ENCODE results near the gene HPS3.

DNA sequence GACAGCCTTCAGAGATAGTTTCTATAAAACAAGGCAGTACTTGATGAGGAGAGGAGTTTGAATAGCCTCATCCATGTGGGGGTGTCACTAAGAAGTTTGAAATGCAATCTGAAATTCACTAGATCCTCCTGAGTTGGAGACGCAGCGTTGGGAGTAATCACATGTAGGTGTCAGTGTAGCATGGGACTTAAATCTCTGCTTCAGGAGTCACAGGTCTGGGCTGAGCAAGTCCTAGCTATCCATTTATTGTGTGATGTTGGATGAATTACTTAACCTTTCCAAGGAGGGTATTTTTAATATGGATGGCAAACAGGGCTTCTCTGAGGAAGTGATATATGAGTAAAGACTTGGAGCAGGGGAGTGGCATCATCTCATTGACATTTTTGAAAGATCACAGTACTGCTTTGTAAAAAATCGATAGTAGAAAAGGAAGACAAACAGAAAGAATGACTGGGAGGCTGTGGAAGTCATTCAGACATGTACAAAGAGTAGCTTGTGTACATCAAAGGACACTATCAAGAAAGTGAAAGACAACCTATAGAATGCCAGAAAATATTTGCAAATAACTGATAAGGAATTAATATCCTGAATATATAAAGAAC lies 75.1 kb downstream of the HPS3 start:
- TF ChIP-seq CTCF (IDR thresholded peaks at IDR 0.05) (no peak), POLR2AphosphoS5 (IDR thresholded peaks at IDR 0.05; ENCODE audit: low read depth, low read length) (no peak), SIN3A (IDR thresholded peaks at IDR 0.05; ENCODE audit: borderline replicate concordance, insufficient read depth, low read depth, low read length) (no peak), TCF7L2 (IDR thresholded peaks at IDR 0.05; ENCODE audit: low read depth, low read length) (no peak)
- TF ChIP-seq, protein P1, sequence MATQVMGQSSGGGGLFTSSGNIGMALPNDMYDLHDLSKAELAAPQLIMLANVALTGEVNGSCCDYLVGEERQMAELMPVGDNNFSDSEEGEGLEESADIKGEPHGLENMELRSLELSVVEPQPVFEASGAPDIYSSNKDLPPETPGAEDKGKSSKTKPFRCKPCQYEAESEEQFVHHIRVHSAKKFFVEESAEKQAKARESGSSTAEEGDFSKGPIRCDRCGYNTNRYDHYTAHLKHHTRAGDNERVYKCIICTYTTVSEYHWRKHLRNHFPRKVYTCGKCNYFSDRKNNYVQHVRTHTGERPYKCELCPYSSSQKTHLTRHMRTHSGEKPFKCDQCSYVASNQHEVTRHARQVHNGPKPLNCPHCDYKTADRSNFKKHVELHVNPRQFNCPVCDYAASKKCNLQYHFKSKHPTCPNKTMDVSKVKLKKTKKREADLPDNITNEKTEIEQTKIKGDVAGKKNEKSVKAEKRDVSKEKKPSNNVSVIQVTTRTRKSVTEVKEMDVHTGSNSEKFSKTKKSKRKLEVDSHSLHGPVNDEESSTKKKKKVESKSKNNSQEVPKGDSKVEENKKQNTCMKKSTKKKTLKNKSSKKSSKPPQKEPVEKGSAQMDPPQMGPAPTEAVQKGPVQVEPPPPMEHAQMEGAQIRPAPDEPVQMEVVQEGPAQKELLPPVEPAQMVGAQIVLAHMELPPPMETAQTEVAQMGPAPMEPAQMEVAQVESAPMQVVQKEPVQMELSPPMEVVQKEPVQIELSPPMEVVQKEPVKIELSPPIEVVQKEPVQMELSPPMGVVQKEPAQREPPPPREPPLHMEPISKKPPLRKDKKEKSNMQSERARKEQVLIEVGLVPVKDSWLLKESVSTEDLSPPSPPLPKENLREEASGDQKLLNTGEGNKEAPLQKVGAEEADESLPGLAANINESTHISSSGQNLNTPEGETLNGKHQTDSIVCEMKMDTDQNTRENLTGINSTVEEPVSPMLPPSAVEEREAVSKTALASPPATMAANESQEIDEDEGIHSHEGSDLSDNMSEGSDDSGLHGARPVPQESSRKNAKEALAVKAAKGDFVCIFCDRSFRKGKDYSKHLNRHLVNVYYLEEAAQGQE (IDR thresholded peaks at IDR 0.05; ENCODE audit: insufficient read depth in 1 of 2, low read depth in 2 of 2, low read length in 1 of 2), result no peak

All from Panc1 (cell line).